Fibroblast of lung (primary cell): ENCODE measurements around the gene UHRF1. TPM values are rescaled to one million over a fixed set of nuclear protein-coding genes. Genes with fewer than 3 reads are reported as not detected.
A peak's percentile ranks its signal among the peaks of the same experiment; 100 is the strongest.

Experiments
- DNase-seq, 2 donors: peaks; one replicate each; pipeline versions ENCODE4 v3.0.0 to v3.0.0-alpha.2; 2010; ENCODE audit warnings: low read depth in 2 of 2
- H2AFZ ChIP-seq: 2 replicates; pipeline ENCODE4 v1.5.1; 2012; ENCODE audit warnings: low read length, control low read depth, inconsistent platforms
- H3K27ac ChIP-seq: 2 replicates; pipeline ENCODE4 v1.5.1; 2011; ENCODE audit warnings: low read length, control low read depth; ENCODE audit not compliant: insufficient read depth
- H3K27me3 ChIP-seq: 2 replicates; pipeline ENCODE4 v1.5.1; 2011; ENCODE audit warnings: mild to moderate bottlenecking, low read length; ENCODE audit not compliant: control insufficient read depth, insufficient read depth
- H3K36me3 ChIP-seq: 2 replicates; pipeline ENCODE4 v1.5.1; 2011; ENCODE audit warnings: low read length; ENCODE audit not compliant: control insufficient read depth, insufficient read depth
- H3K4me1 ChIP-seq: 2 replicates; pipeline ENCODE4 v1.5.1; 2011; ENCODE audit warnings: low read length; ENCODE audit not compliant: control insufficient read depth, insufficient read depth; ENCODE audit errors: extremely low read depth
- H3K4me2 ChIP-seq: 2 replicates; pipeline ENCODE4 v1.5.1; 2011; ENCODE audit warnings: low read length, control low read depth; ENCODE audit not compliant: insufficient read depth; ENCODE audit errors: extremely low read depth
- H3K4me3 ChIP-seq, 4 experiments: fragments of 200-600 bp in 1 of 4; sonication (generic) in 1 of 4; replicated peaks in 1 of 4; 2 replicates each; pipeline ENCODE4 v1.5.1; 2011 to 2016; ENCODE audit warnings: low read length in 4 of 4, low read depth in 3 of 4, mild to moderate bottlenecking in 3 of 4, control low read depth in 2 of 4, inconsistent platforms in 1 of 4, mixed read lengths in 1 of 4; ENCODE audit not compliant: insufficient read depth in 1 of 4; ENCODE audit errors: control extremely low read depth in 1 of 4
- H3K79me2 ChIP-seq: 2 replicates; pipeline ENCODE4 v1.5.1; 2012; ENCODE audit warnings: mild to moderate bottlenecking, low read length, inconsistent platforms; ENCODE audit not compliant: control insufficient read depth, insufficient read depth
- H3K9ac ChIP-seq: 2 replicates; pipeline ENCODE4 v1.5.1; 2011; ENCODE audit warnings: mild to moderate bottlenecking, low read length, control low read depth; ENCODE audit not compliant: insufficient read depth
- H3K9me3 ChIP-seq: 2 replicates; pipeline ENCODE4 v1.5.1; 2012; ENCODE audit warnings: low read depth, low read length; ENCODE audit not compliant: control insufficient read depth, insufficient read depth
- H4K20me1 ChIP-seq: 2 replicates; pipeline ENCODE4 v1.5.1; 2011; ENCODE audit warnings: low read length; ENCODE audit not compliant: control insufficient read depth, insufficient read depth; ENCODE audit errors: extremely low read depth
- CTCF ChIP-seq, 2 donors: IDR thresholded peaks in 1 of 2; conservative IDR thresholded peaks in 1 of 2; 1 replicate in 1 of 2; 2 replicates in 1 of 2; pipeline ENCODE4 v1.5.1; 2011 to 2012; ENCODE audit warnings: low read length in 2 of 2, control low read depth in 1 of 2, inconsistent platforms in 1 of 2, low read depth in 1 of 2, mild to moderate bottlenecking in 1 of 2
- EZH2 ChIP-seq: IDR thresholded peaks from 2 replicates; pipeline ENCODE4 v1.5.1; 2012; ENCODE audit warnings: low read length, control low read depth, mild to moderate bottlenecking; ENCODE audit errors: missing control alignments
- polyA plus RNA-seq, 2 donors: library from polyadenylated mRNA; depleted of rRNA in 1 of 2; stranded (reverse) in 1 of 2; unstranded in 1 of 2; fragments of >200 nt; gene quantifications; 2 replicates each; pipeline ENCODE4 v1.2.1, GENCODE V29; 2011 to 2012; ENCODE audit warnings: missing spikeins in 1 of 2
- total RNA-seq: library from RNA; depleted of rRNA; stranded (reverse); fragments of >200 nt; gene quantifications from 2 replicates; pipeline ENCODE4 v1.2.1, GENCODE V29; 2014

Gene UHRF1
- total and polyA plus RNA-seq, 2 donors (not counting 1 experiment from before 2014, with no cell fraction given): 11.6 to 15.0 TPM

GRCh38 chr19:4922530-4923275 lies 13.4 kb downstream of the UHRF1 start:
- H3K9ac ChIP-seq: no peak overlapping the region
- H3K27ac ChIP-seq: no peak overlapping the region
- H3K9me3 ChIP-seq: no peaks in the 10 kb centered on the region
- TF ChIP-seq EZH2: no peak
- TF ChIP-seq CTCF (conservative IDR thresholded peaks at IDR 0.05 in 1 of 2, IDR thresholded peaks at IDR 0.05 in 1 of 2; ENCODE audit: low read depth in 1 of 2, low read length in 2 of 2): no peak
- no peaks in the 10 kb centered on the region for H4K20me1 ChIP-seq
- H3K4me3 ChIP-seq: no peak overlapping the region
- peaks cover 80% of the 10 kb centered on the region for H3K79me2 ChIP-seq
- no peak overlapping the region for H2AFZ ChIP-seq
- H3K4me1 ChIP-seq: no peaks in the 10 kb centered on the region
- no peak for DNase-seq
- H3K4me2 ChIP-seq: no peak overlapping the region
- no peaks in the 10 kb centered on the region for H3K27me3 ChIP-seq
- H3K36me3 ChIP-seq: peaks cover 5% of the 10 kb centered on the region

- H2AFZ ChIP-seq: no peak overlapping the region
- H4K20me1 ChIP-seq: no peaks in the 10 kb centered on the region
- H3K9me3 ChIP-seq: no peaks in the 10 kb centered on the region
- no peak overlapping the region for H3K4me2 ChIP-seq
- peaks cover 5% of the 10 kb centered on the region for H3K36me3 ChIP-seq
- no peak for DNase-seq
- H3K27me3 ChIP-seq: no peaks in the 10 kb centered on the region
- no peak overlapping the region for H3K9ac ChIP-seq
- H3K27ac ChIP-seq: no peak overlapping the region
- TF ChIP-seq CTCF (conservative IDR thresholded peaks at IDR 0.05 in 1 of 2, IDR thresholded peaks at IDR 0.05 in 1 of 2; ENCODE audit: low read depth in 1 of 2, low read length in 2 of 2): no peak
- no peak for TF ChIP-seq EZH2
- peaks cover 82% of the 10 kb centered on the region for H3K79me2 ChIP-seq
- no peak overlapping the region for H3K4me3 ChIP-seq
- H3K4me1 ChIP-seq: no peaks in the 10 kb centered on the region
Observed at GRCh38 chr19:4923276-4923747, 14.0 kb downstream of the UHRF1 start.

- Histone ChIP-seq H2AFZ (no peak overlapping the region), H3K27me3 (no peaks in the 10 kb centered on the region), H3K9me3 (no peaks in the 10 kb centered on the region), H3K79me2 (peaks cover 64% of the 10 kb centered on the region), H3K27ac (no peak overlapping the region), H3K9ac (no peak overlapping the region), H3K4me2 (no peak overlapping the region), H3K36me3 (peaks cover 24% of the 10 kb centered on the region), H3K4me3 (no peak overlapping the region), H3K4me1 (no peaks in the 10 kb centered on the region), H4K20me1 (no peaks in the 10 kb centered on the region)
- peak in 1 of 2 donors; percentile 92 for DNase-seq
- TF ChIP-seq EZH2: no peak
- no peak for TF ChIP-seq CTCF (conservative IDR thresholded peaks at IDR 0.05 in 1 of 2, IDR thresholded peaks at IDR 0.05 in 1 of 2; ENCODE audit: low read depth in 1 of 2, low read length in 2 of 2)
Observed at GRCh38 chr19:4929186-4929585, 19.9 kb downstream of the UHRF1 start.
